H1 (cell line): ENCODE results near the gene UNC79.

ENCODE experiments used
- CTCF ChIP-seq, 3 experiments: IDR thresholded peaks; 1 replicate in 2 of 3; 2 replicates in 1 of 3; pipeline versions ENCODE4 v1.5.1 to v1.6.1; 2011; ENCODE audit warnings: low read length in 3 of 3, mild to moderate bottlenecking in 3 of 3, inconsistent platforms in 2 of 3, low read depth in 1 of 3, moderate library complexity in 1 of 3; ENCODE audit not compliant: insufficient read depth in 1 of 3; ENCODE audit errors: control extremely low read depth in 1 of 3
- POLR2A ChIP-seq, 2 experiments: IDR thresholded peaks; 1 replicate in 1 of 2; 2 replicates in 1 of 2; pipeline ENCODE4 v1.6.1; 2011; ENCODE audit warnings: low read depth in 2 of 2, low read length in 2 of 2, mild to moderate bottlenecking in 2 of 2; ENCODE audit errors: control extremely low read depth in 1 of 2
- RFX5 ChIP-seq: IDR thresholded peaks from 2 replicates; pipeline ENCODE4 v1.6.1; 2011; ENCODE audit warnings: low read depth, low read length, improper control_type of control experiment, borderline replicate concordance

- TF ChIP-seq CTCF (IDR thresholded peaks at IDR 0.05; ENCODE audit: control extremely low read depth in 1 of 3, insufficient read depth in 1 of 3, low read depth in 1 of 3, low read length in 3 of 3) (no peak), RFX5 (no peak), POLR2A (IDR thresholded peaks at IDR 0.05; ENCODE audit: control extremely low read depth in 1 of 2, low read depth in 2 of 2, low read length in 2 of 2) (no peak)
Measured at GRCh38 chr14:93410893-93411292, 19.8 kb upstream of the UNC79 start.
